Right renal cortex interstitium (tissue), 3 donors: ENCODE data around the gene CYLD. TPM values are rescaled to one million over a fixed set of nuclear protein-coding genes. Genes with fewer than 3 reads are reported as not detected.

Experiments used
- DNase-seq, 3 donors: peaks; one replicate each; pipeline ENCODE4 v3.0.0-alpha.2; 2013; ENCODE audit warnings: low read depth in 3 of 3, low spot score in 2 of 3
- polyA plus RNA-seq, 3 donors: library from polyadenylated mRNA; unstranded; fragments of 120-200 nt; gene quantifications; one replicate each; pipeline ENCODE4 v1.2.1, GENCODE V29; 2013; ENCODE audit not compliant: insufficient read length in 3 of 3

Gene CYLD
- polyA plus RNA-seq, 3 donors = 22.7 to 29.3 (median 25.7) TPM

GRCh38 chr16:50812876-50813466, 71.1 kb downstream of the CYLD start:
- no peak for DNase-seq

- no peak for DNase-seq
These were observed 72.2 kb downstream of the CYLD start for GRCh38 chr16:50814052-50814451.

- no peak for DNase-seq
These were observed 72.7 kb downstream of the CYLD start for GRCh38 chr16:50814541-50814940.

- DNase-seq = no peak
These were observed 73.5 kb downstream of the CYLD start for GRCh38 chr16:50815382-50815781.

- DNase-seq = no peak
These were observed 75.1 kb downstream of the CYLD start for GRCh38 chr16:50816901-50817555.

GRCh38 chr16:50818380-50818779, 76.5 kb downstream of the CYLD start:
- DNase-seq = no peak

- no peak for DNase-seq
These were observed 77.8 kb downstream of the CYLD start for GRCh38 chr16:50819706-50820105.

GRCh38 chr16:50820225-50820624, 78.3 kb downstream of the CYLD start:
- DNase-seq = no peak

GRCh38 chr16:50821586-50821985, 79.7 kb downstream of the CYLD start:
- no peak for DNase-seq

GRCh38 chr16:50822671-50823070, 80.8 kb downstream of the CYLD start:
- no peak for DNase-seq

GRCh38 chr16:50826797-50827316, 85.0 kb downstream of the CYLD start:
- DNase-seq = no peak

- DNase-seq = no peak
These were observed 86.3 kb downstream of the CYLD start for GRCh38 chr16:50828164-50828702.

- DNase-seq = no peak
These were observed 88.8 kb downstream of the CYLD start for GRCh38 chr16:50830698-50831097.

GRCh38 chr16:50831751-50832150, 89.9 kb downstream of the CYLD start:
- no peak for DNase-seq

GRCh38 chr16:50833929-50834328, 92.0 kb downstream of the CYLD start:
- DNase-seq = no peak

- DNase-seq = no peak
These were observed 92.8 kb downstream of the CYLD start for GRCh38 chr16:50834701-50835100.

- no peak for DNase-seq
These were observed 93.6 kb downstream of the CYLD start for GRCh38 chr16:50835358-50836060.

- no peak for DNase-seq
These were observed 94.3 kb downstream of the CYLD start for GRCh38 chr16:50836121-50836621.

GRCh38 chr16:50837324-50837723, 95.4 kb downstream of the CYLD start:
- no peak for DNase-seq

GRCh38 chr16:50838165-50838564, 96.3 kb downstream of the CYLD start:
- no peak for DNase-seq

GRCh38 chr16:50838885-50839284, 97.0 kb downstream of the CYLD start:
- no peak for DNase-seq
